ENCODE data around the gene SKAP1.

GRCh38 chr17:48295362-48296288 lies 134.4 kb downstream of the SKAP1 start:
- TF ChIP-seq POLR2A (IDR thresholded peaks at IDR 0.05): no peak
- TF ChIP-seq, protein P1, sequence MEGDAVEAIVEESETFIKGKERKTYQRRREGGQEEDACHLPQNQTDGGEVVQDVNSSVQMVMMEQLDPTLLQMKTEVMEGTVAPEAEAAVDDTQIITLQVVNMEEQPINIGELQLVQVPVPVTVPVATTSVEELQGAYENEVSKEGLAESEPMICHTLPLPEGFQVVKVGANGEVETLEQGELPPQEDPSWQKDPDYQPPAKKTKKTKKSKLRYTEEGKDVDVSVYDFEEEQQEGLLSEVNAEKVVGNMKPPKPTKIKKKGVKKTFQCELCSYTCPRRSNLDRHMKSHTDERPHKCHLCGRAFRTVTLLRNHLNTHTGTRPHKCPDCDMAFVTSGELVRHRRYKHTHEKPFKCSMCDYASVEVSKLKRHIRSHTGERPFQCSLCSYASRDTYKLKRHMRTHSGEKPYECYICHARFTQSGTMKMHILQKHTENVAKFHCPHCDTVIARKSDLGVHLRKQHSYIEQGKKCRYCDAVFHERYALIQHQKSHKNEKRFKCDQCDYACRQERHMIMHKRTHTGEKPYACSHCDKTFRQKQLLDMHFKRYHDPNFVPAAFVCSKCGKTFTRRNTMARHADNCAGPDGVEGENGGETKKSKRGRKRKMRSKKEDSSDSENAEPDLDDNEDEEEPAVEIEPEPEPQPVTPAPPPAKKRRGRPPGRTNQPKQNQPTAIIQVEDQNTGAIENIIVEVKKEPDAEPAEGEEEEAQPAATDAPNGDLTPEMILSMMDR (IDR thresholded peaks at IDR 0.05 in 8 of 11, conservative IDR thresholded peaks at IDR 0.05 in 3 of 11): no peak
- no peak for TF ChIP-seq POLR2AphosphoS5 (IDR thresholded peaks at IDR 0.05)
